T-cell (primary cell): Measurements from ENCODE around the gene DHRS7. TPM values are rescaled to one million over a fixed set of nuclear protein-coding genes. Genes with fewer than 3 reads are reported as not detected.

Source experiments
- ATAC-seq, 4 experiments: fragments of 200-7000 bp in 3 of 4; fragments of 150-1000 bp in 1 of 4; cut with Tn5 transposase; replicated peaks in 1 of 4; 1 replicate in 3 of 4; 2 replicates in 1 of 4; pipeline ENCODE4 v1.10.0; 2021; ENCODE audit warnings: moderate library complexity in 3 of 4, mild to moderate bottlenecking in 2 of 4, moderate number of reproducible peaks in 1 of 4
- CTCF ChIA-PET, 2 donors: fragments of 300-600 bp; sonication (Branson Sonifier 250); formaldehyde crosslinking; loops; one replicate each; lab custom pipeline; 2022; ENCODE audit warnings: antibody characterized with exemption in 2 of 2; lab: Charles Lee
- POLR2A ChIA-PET, 2 donors: fragments of 300-600 bp; sonication (Branson Sonifier 250); formaldehyde crosslinking; loops; one replicate each; lab custom pipeline; 2022; ENCODE audit warnings: antibody characterized with exemption in 2 of 2; lab: Charles Lee
- DNase-seq, 35 experiments: peaks; one replicate each; pipeline versions ENCODE4 v3.0.0 to v3.0.0-alpha.2; 2013 to 2023
- H3K27ac ChIP-seq: one replicate; pipeline ENCODE4 v1.5.1; 2013; ENCODE audit warnings: low read length
- H3K27me3 ChIP-seq, 2 experiments: replicated peaks in 1 of 2; 1 replicate in 1 of 2; 2 replicates in 1 of 2; pipeline versions ENCODE4 v1.6.1 to v1.7.0; 2013; ENCODE audit warnings: low read length in 1 of 2, mixed read lengths in 1 of 2; ENCODE audit not compliant: control insufficient read depth in 2 of 2, insufficient read depth in 2 of 2; ENCODE audit errors: extremely low read depth in 1 of 2
- H3K36me3 ChIP-seq, 2 donors: 1 replicate in 1 of 2; 2 replicates in 1 of 2; pipeline versions ENCODE4 v1.6.1 to v1.7.0; 2013; ENCODE audit warnings: low read length in 1 of 2; ENCODE audit not compliant: control insufficient read depth in 2 of 2, insufficient read depth in 1 of 2; ENCODE audit errors: extremely low read depth in 1 of 2
- H3K4me1 ChIP-seq, 2 experiments: 1 replicate in 1 of 2; 2 replicates in 1 of 2; pipeline versions ENCODE4 v1.6.1 to v1.7.0; 2013; ENCODE audit warnings: low read length in 2 of 2, mixed read lengths in 1 of 2; ENCODE audit not compliant: insufficient read depth in 2 of 2, control insufficient read depth in 1 of 2; ENCODE audit errors: extremely low read depth in 1 of 2
- H3K4me3 ChIP-seq, 2 donors: 1 replicate in 1 of 2; 2 replicates in 1 of 2; pipeline versions ENCODE4 v1.5.1 to v1.7.0; 2013; ENCODE audit warnings: mild to moderate bottlenecking in 2 of 2, low read length in 1 of 2, moderate library complexity in 1 of 2; ENCODE audit not compliant: control insufficient read depth in 1 of 2; ENCODE audit errors: extremely low read depth in 1 of 2
- H3K9me3 ChIP-seq: 2 replicates; pipeline ENCODE4 v1.7.0; 2013
- H3K27ac Mint-ChIP-seq, 2 donors: one replicate each; pipeline ENCODE4 v1.8.0; 2020 to 2021; ENCODE audit warnings: mild to moderate bottlenecking in 2 of 2, mixed read lengths in 2 of 2
- H3K27me3 Mint-ChIP-seq, 2 donors: one replicate each; pipeline ENCODE4 v1.8.0; 2021 to 2022; ENCODE audit warnings: mixed read lengths in 2 of 2
- H3K36me3 Mint-ChIP-seq: one replicate; pipeline ENCODE4 v1.8.0; 2021; ENCODE audit warnings: mixed read lengths
- H3K4me1 Mint-ChIP-seq, 3 donors: one replicate each; pipeline ENCODE4 v1.8.0; 2020 to 2022; ENCODE audit warnings: mixed read lengths in 3 of 3, mild to moderate bottlenecking in 1 of 3
- H3K4me3 Mint-ChIP-seq, 3 donors: one replicate each; pipeline ENCODE4 v1.8.0; 2020 to 2022; ENCODE audit warnings: mild to moderate bottlenecking in 3 of 3, mixed read lengths in 3 of 3, moderate library complexity in 3 of 3
- H3K9me3 Mint-ChIP-seq, 3 donors: one replicate each; pipeline ENCODE4 v1.8.0; 2020 to 2022; ENCODE audit warnings: mixed read lengths in 3 of 3
- WGBS: methylation state at CpG from one replicate; pipeline ENCODE4 v1.1.5; 2013; ENCODE audit warnings: missing lambda C conversion rate; ENCODE audit not compliant: insufficient coverage; 5-methylcytosine and 5-hydroxymethylcytosine counted together
- total RNA-seq, 35 experiments: library from RNA in 6 of 35; stranded (reverse) in 6 of 35; fragments of 120-200 nt in 1 of 35; gene quantifications; one replicate each; pipeline versions ENCODE4 v1.2.1 to v1.2.4 and lab custom pipeline; 2013 to 2026

DHRS7 gene
- total RNA-seq, 5 donors from 2014 or later (not counting 1 experiment from before 2014, with no cell fraction given) = 37.1 to 66.9 (median 54.0) TPM

DNA sequence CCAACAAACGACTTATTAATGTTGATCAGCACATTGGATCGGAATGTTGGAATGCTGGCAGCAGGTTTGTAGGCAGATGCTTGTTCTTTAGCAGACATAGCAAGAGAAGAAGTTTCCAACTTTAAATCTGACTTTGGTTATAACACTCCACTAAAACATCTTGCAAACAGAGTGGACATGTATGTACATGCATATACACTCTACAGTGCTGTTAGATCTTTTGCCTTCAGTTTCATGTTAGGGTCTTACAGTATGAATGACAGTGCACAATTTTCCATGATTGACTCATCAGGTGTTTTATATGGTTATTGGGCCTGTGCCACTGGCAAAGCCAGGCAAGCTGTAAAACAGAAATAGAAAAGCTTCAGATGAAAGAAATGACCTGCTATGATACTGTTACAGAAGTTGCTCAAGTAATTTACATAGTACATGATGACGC lies 14.3 kb upstream of the DHRS7 start:
- ATAC-seq = no peak
- Histone ChIP-seq H3K4me1 (peaks cover 4 to 5% of the 10 kb centered on the region in 2 experiments), H3K9me3 (no peaks in the 10 kb centered on the region), H3K27ac (no peak overlapping the region), H3K27me3 (peaks cover 0 to 4% of the 10 kb centered on the region in 2 experiments), H3K4me3 (no peak overlapping the region), H3K36me3 (no peaks in the 10 kb centered on the region)
- H3K36me3 Mint-ChIP-seq = no peaks in the 10 kb centered on the region
- CTCF ChIA-PET = no interaction called here
- POLR2A ChIA-PET = interaction anchor here in 1 of 2 donors (0.6 kb wide), 1 partner anchor 32 kb away, joined by 4 read pairs; no protein-coding TSS in a partner anchor
- no peak overlapping the region for H3K4me3 Mint-ChIP-seq
- H3K27me3 Mint-ChIP-seq = peaks cover 0 to 8% of the 10 kb centered on the region in 2 donors
- no CpG with 5 or more reads among the region's 3 CpGs for WGBS
- H3K4me1 Mint-ChIP-seq = peaks cover 9 to 13% (median 12%) of the 10 kb centered on the region in 3 donors
- H3K27ac Mint-ChIP-seq = no peak overlapping the region
- DNase-seq = no peak
- H3K9me3 Mint-ChIP-seq = peaks cover 0 to 22% (median 0%) of the 10 kb centered on the region in 3 donors

DNA sequence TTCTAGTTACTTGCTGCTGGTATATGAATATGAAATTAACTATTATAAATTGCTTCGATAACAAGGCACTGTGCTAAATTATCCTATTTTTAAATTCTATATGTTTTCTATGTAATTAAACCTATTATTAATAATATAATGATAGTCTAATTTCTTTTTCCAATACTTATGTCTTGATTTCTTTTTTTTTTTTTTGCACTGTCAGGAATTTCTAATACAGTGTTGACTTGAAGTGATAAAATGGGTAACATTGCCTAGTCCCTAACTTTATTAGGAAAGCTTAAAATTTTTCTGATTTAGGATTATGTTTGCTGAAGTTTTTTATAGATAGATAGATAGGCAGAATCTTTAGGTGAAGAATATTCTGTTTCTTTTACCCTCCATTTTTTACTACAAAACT lies 13.6 kb upstream of the DHRS7 start:
- peaks cover 0 to 8% of the 10 kb centered on the region in 2 donors for H3K27me3 Mint-ChIP-seq
- H3K4me1 Mint-ChIP-seq = peaks cover 6 to 9% (median 8%) of the 10 kb centered on the region in 3 donors
- ChIA-PET POLR2A (interaction anchor here in 1 of 2 donors (0.6 kb wide), 1 partner anchor 17 kb away, joined by 3 read pairs; no protein-coding TSS in a partner anchor), CTCF (no interaction called here)
- no peak overlapping the region for H3K27ac Mint-ChIP-seq
- H3K27ac ChIP-seq = no peak overlapping the region
- H3K4me1 ChIP-seq = peaks cover 2 to 3% of the 10 kb centered on the region in 2 experiments
- no peak overlapping the region for H3K4me3 ChIP-seq
- ATAC-seq = no peak
- H3K36me3 ChIP-seq = no peaks in the 10 kb centered on the region
- no peak for DNase-seq
- no peak overlapping the region for H3K4me3 Mint-ChIP-seq
- H3K9me3 ChIP-seq = no peaks in the 10 kb centered on the region
- H3K36me3 Mint-ChIP-seq = no peaks in the 10 kb centered on the region
- peaks cover 0 to 4% of the 10 kb centered on the region in 2 experiments for H3K27me3 ChIP-seq
- WGBS = no CpG with 5 or more reads among the region's 1 CpG
- peaks cover 0 to 22% (median 0%) of the 10 kb centered on the region in 3 donors for H3K9me3 Mint-ChIP-seq

DNA sequence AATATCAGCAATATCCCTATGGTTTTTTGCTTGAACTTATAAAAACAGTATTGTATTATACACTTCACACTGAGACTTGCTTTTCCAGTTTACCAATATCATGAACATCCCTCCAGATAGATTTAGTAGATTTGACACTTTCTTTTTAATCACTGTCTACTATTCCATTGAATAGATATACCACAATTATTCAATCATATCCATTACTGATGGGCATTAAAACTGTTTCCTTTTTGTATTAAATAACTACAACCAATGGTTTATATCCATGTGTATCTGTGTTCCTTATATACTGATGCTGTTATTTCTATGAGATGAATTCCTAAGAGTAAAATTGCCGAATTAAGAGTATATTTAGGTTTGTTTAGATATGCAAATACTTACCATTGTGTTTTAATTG lies 13.0 kb upstream of the DHRS7 start:
- Histone ChIP-seq H3K27me3 (peaks cover 0 to 4% of the 10 kb centered on the region in 2 experiments), H3K36me3 (no peaks in the 10 kb centered on the region), H3K27ac (no peak overlapping the region), H3K9me3 (no peaks in the 10 kb centered on the region), H3K4me1 (no peaks in the 10 kb centered on the region), H3K4me3 (no peak overlapping the region)
- ChIA-PET POLR2A (no interaction called here), CTCF (no interaction called here)
- no peak for ATAC-seq
- DNase-seq = no peak
- peaks cover 0 to 5% (median 1%) of the 10 kb centered on the region in 3 donors for H3K4me1 Mint-ChIP-seq
- no peak overlapping the region for H3K27ac Mint-ChIP-seq
- WGBS = no CpG with 5 or more reads among the region's 1 CpG
- H3K4me3 Mint-ChIP-seq = no peak overlapping the region
- peaks cover 0 to 22% (median 0%) of the 10 kb centered on the region in 3 donors for H3K9me3 Mint-ChIP-seq
- H3K27me3 Mint-ChIP-seq = peaks cover 0 to 8% of the 10 kb centered on the region in 2 donors
- no peaks in the 10 kb centered on the region for H3K36me3 Mint-ChIP-seq

DNA sequence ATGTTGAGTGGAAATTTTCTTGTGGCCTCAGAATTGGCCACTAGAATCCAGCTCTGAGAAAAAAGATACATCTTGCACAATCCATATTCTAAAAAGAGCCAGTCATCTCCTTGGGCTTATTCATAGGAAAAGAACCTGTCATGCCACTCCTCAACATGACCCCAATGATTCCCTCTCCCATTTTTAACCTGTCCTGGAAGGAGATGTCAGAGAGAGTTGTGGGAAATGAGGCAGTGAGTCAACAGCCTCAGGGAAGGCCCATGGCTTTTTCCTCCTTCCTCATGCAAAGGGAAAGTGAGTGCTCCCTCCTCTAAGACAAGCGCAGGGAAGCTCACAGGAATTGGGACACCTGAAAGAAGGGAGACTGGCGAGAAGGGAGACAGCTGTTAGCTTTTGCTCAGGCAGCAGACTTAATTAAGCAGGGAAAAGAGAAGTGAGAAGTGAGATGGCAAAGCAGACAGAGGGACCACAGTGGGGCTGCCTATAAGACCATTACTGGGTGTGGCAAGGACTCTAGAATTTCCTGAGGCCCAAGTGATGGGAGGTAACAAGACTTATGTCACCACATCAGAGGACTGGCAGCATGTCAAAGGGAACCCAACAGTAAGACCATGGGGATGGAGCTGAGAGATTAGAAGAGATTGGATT lies 10.2 kb upstream of the DHRS7 start:
- H3K36me3 Mint-ChIP-seq = no peaks in the 10 kb centered on the region
- H3K4me3 Mint-ChIP-seq = no peak overlapping the region
- CTCF ChIA-PET = no interaction called here
- ATAC-seq = no peak
- no peaks in the 10 kb centered on the region for H3K36me3 ChIP-seq
- no peak overlapping the region for H3K4me3 ChIP-seq
- no peak for DNase-seq
- H3K27ac Mint-ChIP-seq = no peak overlapping the region
- peaks cover 0 to 5% (median 0%) of the 10 kb centered on the region in 3 donors for H3K4me1 Mint-ChIP-seq
- H3K27me3 Mint-ChIP-seq = peaks cover 0 to 8% of the 10 kb centered on the region in 2 donors
- WGBS = 75% methylated on average over 2 of the region's 2 CpGs
- no peaks in the 10 kb centered on the region for H3K4me1 ChIP-seq
- peaks cover 0 to 4% of the 10 kb centered on the region in 2 experiments for H3K27me3 ChIP-seq
- no peaks in the 10 kb centered on the region for H3K9me3 ChIP-seq
- POLR2A ChIA-PET = no interaction called here
- H3K9me3 Mint-ChIP-seq = peaks cover 0 to 15% (median 0%) of the 10 kb centered on the region in 3 donors
- no peak overlapping the region for H3K27ac ChIP-seq

DNA sequence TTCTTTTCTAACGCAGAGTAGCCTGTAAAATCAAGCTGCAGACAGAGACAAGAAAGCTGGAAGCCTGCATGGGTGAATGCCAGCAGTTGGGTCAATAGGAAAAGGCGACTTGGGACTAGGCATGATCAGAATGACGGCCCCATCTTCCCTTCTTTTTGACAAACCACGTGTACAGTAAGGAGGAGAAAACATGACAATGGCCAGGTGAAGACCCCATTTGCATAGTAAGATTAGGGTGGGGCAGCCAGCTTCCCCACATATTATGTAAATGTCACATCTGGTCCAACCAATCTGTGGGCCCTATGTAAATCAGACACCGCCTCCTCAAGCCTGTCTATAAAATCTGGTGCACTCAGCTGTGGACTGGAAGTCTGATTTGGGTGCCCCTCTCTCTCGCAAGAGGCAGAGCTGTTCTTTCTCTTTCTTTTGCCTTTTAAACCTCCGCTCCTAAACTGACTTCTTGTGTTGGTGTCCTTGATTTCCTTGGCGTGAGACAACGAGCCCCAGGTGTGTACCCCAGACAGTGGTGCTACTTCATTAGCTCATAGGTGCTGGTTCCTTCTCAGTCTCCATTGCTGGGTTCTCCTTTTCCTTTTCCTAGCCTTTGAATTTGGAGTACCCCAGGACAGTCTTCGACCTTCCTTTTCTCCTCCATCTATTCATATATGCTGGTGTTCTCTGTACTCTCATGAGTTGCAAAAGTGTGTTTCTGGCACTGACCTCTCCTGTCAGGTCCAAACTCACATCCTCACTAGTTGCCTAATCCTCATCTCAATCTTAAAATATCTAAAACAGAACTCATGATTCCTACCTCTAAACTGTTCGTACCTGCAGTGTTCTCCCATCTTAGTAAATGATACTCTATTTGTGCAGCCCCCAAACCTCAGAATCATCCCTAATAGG lies 9.4 kb upstream of the DHRS7 start:
- Histone ChIP-seq H3K27me3 (peaks cover 0 to 4% of the 10 kb centered on the region in 2 experiments), H3K36me3 (no peaks in the 10 kb centered on the region), H3K27ac (no peak overlapping the region), H3K4me1 (no peaks in the 10 kb centered on the region), H3K4me3 (no peak overlapping the region), H3K9me3 (no peaks in the 10 kb centered on the region)
- Mint-ChIP-seq H3K4me3 (no peak overlapping the region), H3K27ac (no peak overlapping the region), H3K4me1 (peaks cover 0 to 5% (median 0%) of the 10 kb centered on the region in 3 donors), H3K9me3 (peaks cover 0 to 8% (median 0%) of the 10 kb centered on the region in 3 donors), H3K36me3 (no peaks in the 10 kb centered on the region), H3K27me3 (peaks cover 0 to 8% of the 10 kb centered on the region in 2 donors)
- no peak for ATAC-seq
- ChIA-PET POLR2A (no interaction called here), CTCF (no interaction called here)
- 91% methylated on average over 5 of the region's 11 CpGs for WGBS
- no peak for DNase-seq

DNA sequence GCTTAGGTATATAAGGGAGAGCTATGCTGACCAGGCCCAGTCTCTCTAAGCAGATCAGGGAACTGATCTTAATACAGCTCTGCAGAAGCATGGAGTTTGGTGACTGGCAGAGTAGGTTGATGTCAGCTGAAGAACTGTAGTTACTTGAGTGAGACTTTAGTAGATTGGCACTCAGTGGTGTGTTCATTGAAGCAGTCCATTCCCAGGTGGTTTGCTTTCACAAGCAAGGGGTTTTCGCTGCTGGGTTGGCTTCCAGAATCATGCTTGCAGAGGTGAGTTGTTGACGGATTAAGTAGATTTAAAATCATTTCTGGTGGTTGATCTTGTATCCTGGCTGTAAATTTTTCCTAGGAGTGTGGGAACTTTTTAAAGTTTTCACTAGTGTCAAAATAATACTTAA lies 6.5 kb upstream of the DHRS7 start:
- Mint-ChIP-seq H3K4me1 (peaks cover under 1 to 7% (median under 1%) of the 10 kb centered on the region in 3 donors), H3K27me3 (peaks cover 0 to 8% of the 10 kb centered on the region in 2 donors), H3K9me3 (no peaks in the 10 kb centered on the region), H3K4me3 (no peak overlapping the region), H3K36me3 (no peaks in the 10 kb centered on the region), H3K27ac (no peak overlapping the region)
- H3K9me3 ChIP-seq = no peaks in the 10 kb centered on the region
- H3K4me3 ChIP-seq = no peak overlapping the region
- ATAC-seq (no peak), DNase-seq (no peak)
- ChIA-PET POLR2A (no interaction called here), CTCF (interaction anchor here in 1 of 2 donors (1.7 kb wide), 1 partner anchor 10 kb away, joined by 4 read pairs; no protein-coding TSS in a partner anchor)
- peaks cover 0 to 4% of the 10 kb centered on the region in 2 experiments for H3K27me3 ChIP-seq
- no peaks in the 10 kb centered on the region for H3K36me3 ChIP-seq
- no peak overlapping the region for H3K27ac ChIP-seq
- 80% methylated on average over 1 of the region's 2 CpGs for WGBS
- no peaks in the 10 kb centered on the region for H3K4me1 ChIP-seq
